AG09309 (cell line): ENCODE data around the gene SMTNL1.

Experiments
- DNase-seq: peaks from one replicate; pipeline ENCODE4 v3.0.0-alpha.2; 2010; ENCODE audit warnings: low read depth
- H3K4me3 ChIP-seq: 2 replicates; pipeline ENCODE4 v1.5.1; 2011; ENCODE audit warnings: mild to moderate bottlenecking, low read depth, low read length, moderate library complexity; ENCODE audit not compliant: control insufficient read depth
- CTCF ChIP-seq: IDR thresholded peaks from 2 replicates; pipeline ENCODE4 v1.5.1; 2011; ENCODE audit warnings: mild to moderate bottlenecking, low read depth, low read length, inconsistent platforms; ENCODE audit not compliant: insufficient read depth, control insufficient read depth; ENCODE audit errors: missing control alignments

The SMTNL1 gene

DNA sequence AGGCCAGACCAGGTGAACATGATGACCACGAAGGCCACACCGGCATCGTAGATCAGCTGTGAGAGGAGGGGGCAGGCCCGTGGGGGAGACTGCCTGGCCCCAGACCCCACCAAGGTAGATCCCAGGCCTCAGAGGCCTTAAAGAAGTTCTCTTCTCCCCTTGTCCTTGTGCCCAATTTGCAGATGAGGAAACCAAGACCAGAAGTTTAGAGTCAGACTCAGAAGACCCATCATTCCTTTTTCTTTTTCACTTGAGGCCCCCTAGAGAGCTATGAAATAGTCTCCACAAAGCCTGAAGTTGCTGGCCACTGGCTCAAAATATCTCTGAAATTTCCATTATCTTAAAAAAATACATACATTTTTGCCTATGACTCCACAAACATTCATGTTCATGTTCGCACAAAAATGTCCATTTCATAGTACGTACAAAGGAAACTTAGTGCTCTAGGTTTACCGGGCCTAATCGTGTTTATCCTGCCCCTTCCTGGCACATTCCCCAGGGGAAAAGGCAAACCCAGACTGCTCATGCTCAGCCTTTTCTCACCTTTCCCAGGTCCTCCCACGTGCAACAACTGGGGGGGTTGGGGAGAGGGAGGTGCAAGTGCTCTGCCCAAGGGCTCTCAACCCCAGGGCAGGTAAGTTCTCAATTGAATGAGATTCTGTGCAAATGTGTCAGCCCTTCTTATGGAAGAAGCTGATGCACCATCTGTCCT is 41.1 kb upstream of the SMTNL1 start:
- no peak for DNase-seq
- no peak overlapping the region for H3K4me3 ChIP-seq
- no peak for TF ChIP-seq CTCF

- no peak for TF ChIP-seq CTCF
- H3K4me3 ChIP-seq: no peak overlapping the region
Measured at GRCh38 chr11:57497303-57498247, 39.8 kb upstream of the SMTNL1 start.

GRCh38 chr11:57498540-57498939 is 38.9 kb upstream of the SMTNL1 start:
- TF ChIP-seq CTCF: no peak
- DNase-seq: no peak
- H3K4me3 ChIP-seq: no peak overlapping the region

More at GRCh38 chr11:57497303-57498247, 39.8 kb upstream of the SMTNL1 start:
- no peak for DNase-seq

- DNase-seq: peak; percentile 21
- no peak for TF ChIP-seq CTCF
- H3K4me3 ChIP-seq: peak overlapping the region; percentile 34
Measured at GRCh38 chr11:57499413-57499982, 37.9 kb upstream of the SMTNL1 start.

- no peak for TF ChIP-seq CTCF
- H3K4me3 ChIP-seq: peak overlapping the region; percentile 34
- no peak for DNase-seq
Measured at GRCh38 chr11:57499983-57500461, 37.4 kb upstream of the SMTNL1 start.

DNA sequence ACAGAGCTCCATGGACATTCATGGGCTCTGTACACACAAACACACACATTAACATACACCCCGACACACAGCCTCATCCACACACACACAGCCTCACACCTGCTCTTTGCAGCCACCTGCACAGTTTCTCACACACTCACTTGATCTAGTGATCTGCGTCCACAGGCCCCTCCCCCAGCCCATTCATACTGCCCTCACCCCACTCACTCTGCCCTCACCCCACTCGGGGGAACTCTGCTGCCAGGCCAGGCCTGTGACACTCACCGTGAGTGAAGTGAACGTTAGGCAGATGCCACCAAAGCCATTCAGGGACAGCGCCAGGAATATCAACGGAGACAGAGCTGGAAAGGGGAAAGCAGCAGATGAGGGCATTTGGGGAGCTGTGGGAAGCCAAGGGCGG is 36.9 kb upstream of the SMTNL1 start:
- no peak for DNase-seq
- H3K4me3 ChIP-seq: no peak overlapping the region
- TF ChIP-seq CTCF: no peak
